IMR-90 (cell line): ENCODE measurements around the gene FARS2.

Experiments used
- CEBPB ChIP-seq: IDR thresholded peaks from 2 replicates; pipeline ENCODE4 v1.6.1; 2012; ENCODE audit warnings: low read depth, low read length, improper control_type of control experiment
- CTCF ChIP-seq: conservative IDR thresholded peaks from 2 replicates; pipeline ENCODE4 v1.5.1; 2012; ENCODE audit warnings: mild to moderate bottlenecking, low read depth, low read length, improper control_type of control experiment
- FOS ChIP-seq: fragments of 150-350 bp; IDR thresholded peaks from 2 replicates; pipeline ENCODE4 v1.6.1; 2016; ENCODE audit warnings: low read depth, low read length
- NFE2L2 ChIP-seq: fragments of 150-350 bp; IDR thresholded peaks from 2 replicates; pipeline ENCODE4 v1.6.1; 2016; ENCODE audit warnings: low read depth, mild to moderate bottlenecking, low read length
- POLR2A ChIP-seq: IDR thresholded peaks from 2 replicates; pipeline ENCODE4 v1.6.1; 2012; ENCODE audit warnings: mild to moderate bottlenecking, low read depth, low read length
- RAD21 ChIP-seq: IDR thresholded peaks from 2 replicates; pipeline ENCODE4 v1.6.1; 2012; ENCODE audit warnings: low read length, improper control_type of control experiment
- RFX5 ChIP-seq: IDR thresholded peaks from 2 replicates; pipeline ENCODE4 v1.8.0; 2012; ENCODE audit warnings: low read depth, mild to moderate bottlenecking, low read length, moderate library complexity
- SMC3 ChIP-seq: fragments of 150-350 bp; IDR thresholded peaks from 2 replicates; pipeline ENCODE4 v1.6.1; 2016; ENCODE audit warnings: low read depth, mild to moderate bottlenecking, antibody characterized with exemption, low read length, moderate library complexity

DNA sequence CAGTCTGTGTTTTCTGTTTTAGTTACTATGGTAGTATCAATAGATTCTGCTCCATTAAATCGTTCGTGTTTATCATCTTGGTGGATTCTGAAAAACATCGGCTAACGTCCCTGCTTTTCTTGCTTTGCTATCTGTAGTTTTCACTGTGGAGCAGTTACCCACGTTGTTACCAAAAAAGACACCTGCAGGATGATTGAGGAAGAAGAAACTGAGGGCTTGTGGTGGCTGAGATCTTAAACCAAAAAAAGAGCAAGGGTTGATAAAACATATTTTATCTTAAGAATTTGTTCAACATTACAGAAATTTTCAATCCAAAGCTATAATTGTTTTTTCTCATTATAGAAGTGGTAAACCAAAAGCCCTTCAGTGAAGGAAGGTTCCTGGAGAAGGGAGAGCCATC lies 166.3 kb downstream of the FARS2 start:
- TF ChIP-seq CTCF (no peak), SMC3 (no peak), POLR2A (no peak), NFE2L2 (no peak), CEBPB (no peak), RAD21 (no peak), FOS (no peak), RFX5 (no peak)
